ENCODE measurements around the gene ACBD3.

ACBD3 gene

GRCh38 chr1:226133504-226134123 lies 52.9 kb downstream of the ACBD3 start:
- DNase-seq: no peak

GRCh38 chr1:226132728-226133503 lies 53.6 kb downstream of the ACBD3 start:
- DNase-seq: no peak

- DNase-seq: no peak
Observed at GRCh38 chr1:226131639-226132038, 54.9 kb downstream of the ACBD3 start.

GRCh38 chr1:226129230-226129629 lies 57.3 kb downstream of the ACBD3 start:
- no peak for DNase-seq

- DNase-seq: no peak
Observed at GRCh38 chr1:226128487-226129075, 58.0 kb downstream of the ACBD3 start.

- no peak for DNase-seq
Observed at GRCh38 chr1:226126824-226127569, 59.5 kb downstream of the ACBD3 start.

- no peak for DNase-seq
Observed at GRCh38 chr1:226125831-226126230, 60.7 kb downstream of the ACBD3 start.

GRCh38 chr1:226125097-226125630 lies 61.4 kb downstream of the ACBD3 start:
- DNase-seq: peak; percentile 40 to 87

- no peak for DNase-seq
Observed at GRCh38 chr1:226123591-226124471, 62.7 kb downstream of the ACBD3 start.

GRCh38 chr1:226123212-226123560 lies 63.4 kb downstream of the ACBD3 start:
- no peak for DNase-seq

- DNase-seq: peak; percentile 39 to 71
Observed at GRCh38 chr1:226121587-226122400, 64.7 kb downstream of the ACBD3 start.

GRCh38 chr1:226121049-226121586 lies 65.4 kb downstream of the ACBD3 start:
- DNase-seq: no peak

GRCh38 chr1:226120398-226120797 lies 66.1 kb downstream of the ACBD3 start:
- no peak for DNase-seq

- DNase-seq: no peak
Observed at GRCh38 chr1:226119169-226119568, 67.4 kb downstream of the ACBD3 start.

GRCh38 chr1:226118357-226118756 lies 68.2 kb downstream of the ACBD3 start:
- DNase-seq: no peak

- no peak for DNase-seq
Observed at GRCh38 chr1:226117330-226117729, 69.2 kb downstream of the ACBD3 start.

- no peak for DNase-seq
Observed at GRCh38 chr1:226116673-226117072, 69.9 kb downstream of the ACBD3 start.

GRCh38 chr1:226112626-226113025 lies 73.9 kb downstream of the ACBD3 start:
- no peak for DNase-seq

GRCh38 chr1:226111883-226112261 lies 74.7 kb downstream of the ACBD3 start:
- DNase-seq: no peak

GRCh38 chr1:226111098-226111882 lies 75.3 kb downstream of the ACBD3 start:
- peak; percentile 10 to 51 for DNase-seq

Measured in NCI-H524 (cell line).